HG02943 (cell line): ENCODE data around the gene SIM1.
"Not testable (repeated sequence)": the region's sequence is repeated elsewhere in the genome, so short reads cannot be mapped to it uniquely, and the experiment has no call there.

Experiments used
- ATAC-seq: cut with Tn5 transposase; IDR thresholded peaks from one replicate; pipeline ENCODE4 v1.9.1; 2021; ENCODE audit warnings: mild to moderate bottlenecking, low read depth, moderate library complexity; ENCODE audit not compliant: unreplicated experiment

The SIM1 gene

DNA sequence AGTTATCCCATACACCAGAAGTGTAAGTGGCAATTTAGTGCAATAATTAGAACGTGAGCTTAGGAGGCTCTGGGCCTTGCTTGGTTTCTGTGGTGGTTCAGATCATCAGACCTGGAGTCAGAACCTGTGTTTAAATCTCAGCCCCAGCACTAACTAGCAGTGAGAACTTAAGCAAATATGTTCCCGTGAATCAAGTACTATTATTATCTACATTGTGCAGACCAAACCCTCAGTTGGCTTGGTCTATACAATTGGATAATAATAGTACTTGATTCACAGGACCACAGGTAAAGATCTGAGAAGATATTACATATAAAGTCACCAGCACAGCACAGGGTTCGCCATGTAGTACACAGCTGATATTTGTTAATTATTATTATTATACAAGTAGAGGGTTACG, 93.1 kb downstream of the SIM1 start:
- ATAC-seq, result no peak

DNA sequence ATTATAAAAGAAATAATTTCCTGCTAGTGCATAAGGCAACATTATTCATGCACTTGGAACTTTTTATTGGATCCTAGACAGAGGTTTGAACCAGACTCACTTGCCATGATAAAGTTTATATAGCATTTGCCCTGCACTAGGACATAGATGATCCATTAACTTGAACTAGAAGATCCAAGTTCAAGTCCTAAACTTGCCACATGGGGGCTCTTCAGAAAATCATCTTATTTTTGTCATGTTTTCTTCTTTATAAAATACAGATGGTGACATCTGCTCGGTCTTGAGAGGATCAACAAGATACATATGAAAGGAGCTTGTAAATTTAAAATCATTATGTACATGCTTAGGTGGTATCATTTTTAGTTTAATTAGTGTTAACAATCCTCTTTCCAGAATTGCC, 94.5 kb downstream of the SIM1 start:
- ATAC-seq, result no peak

DNA sequence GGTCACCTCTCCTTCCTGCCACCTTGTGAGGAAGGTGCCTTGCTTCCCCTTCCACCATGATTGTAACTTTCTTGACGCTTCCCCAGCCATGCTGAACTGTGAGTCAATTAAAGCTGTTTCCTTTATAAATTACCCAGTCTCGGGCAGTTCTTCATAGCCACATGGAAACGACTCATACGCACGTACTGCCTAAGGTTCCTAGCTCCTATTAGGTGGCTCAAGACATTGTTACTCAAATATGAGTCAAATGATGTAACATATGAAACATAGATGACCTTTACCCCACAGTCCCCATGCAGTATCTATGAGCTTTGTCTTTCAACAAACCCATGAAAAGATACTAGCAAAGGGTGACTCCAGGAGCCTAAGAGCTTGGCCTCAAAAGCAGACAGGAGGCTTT, 98.3 kb downstream of the SIM1 start:
- ATAC-seq, result no peak

DNA sequence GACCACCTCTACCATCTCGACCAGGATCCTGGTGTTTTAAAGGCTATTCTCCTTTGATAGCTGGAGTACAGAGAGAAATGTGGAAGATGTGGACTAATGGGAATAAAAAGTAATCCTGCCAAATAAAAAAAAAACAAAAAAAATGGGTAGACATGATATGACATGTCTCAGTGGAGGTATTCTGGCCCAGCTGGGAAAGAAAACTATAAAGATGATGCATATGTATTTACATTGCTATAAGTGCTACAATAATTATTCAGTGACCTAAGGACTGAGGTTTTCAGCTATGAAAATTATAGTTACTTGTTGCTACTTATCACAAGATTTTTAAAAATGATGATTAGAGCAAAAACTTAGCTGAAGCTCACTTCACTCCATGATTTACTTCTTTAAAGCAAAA, 101.1 kb downstream of the SIM1 start:
- no peak for ATAC-seq

DNA sequence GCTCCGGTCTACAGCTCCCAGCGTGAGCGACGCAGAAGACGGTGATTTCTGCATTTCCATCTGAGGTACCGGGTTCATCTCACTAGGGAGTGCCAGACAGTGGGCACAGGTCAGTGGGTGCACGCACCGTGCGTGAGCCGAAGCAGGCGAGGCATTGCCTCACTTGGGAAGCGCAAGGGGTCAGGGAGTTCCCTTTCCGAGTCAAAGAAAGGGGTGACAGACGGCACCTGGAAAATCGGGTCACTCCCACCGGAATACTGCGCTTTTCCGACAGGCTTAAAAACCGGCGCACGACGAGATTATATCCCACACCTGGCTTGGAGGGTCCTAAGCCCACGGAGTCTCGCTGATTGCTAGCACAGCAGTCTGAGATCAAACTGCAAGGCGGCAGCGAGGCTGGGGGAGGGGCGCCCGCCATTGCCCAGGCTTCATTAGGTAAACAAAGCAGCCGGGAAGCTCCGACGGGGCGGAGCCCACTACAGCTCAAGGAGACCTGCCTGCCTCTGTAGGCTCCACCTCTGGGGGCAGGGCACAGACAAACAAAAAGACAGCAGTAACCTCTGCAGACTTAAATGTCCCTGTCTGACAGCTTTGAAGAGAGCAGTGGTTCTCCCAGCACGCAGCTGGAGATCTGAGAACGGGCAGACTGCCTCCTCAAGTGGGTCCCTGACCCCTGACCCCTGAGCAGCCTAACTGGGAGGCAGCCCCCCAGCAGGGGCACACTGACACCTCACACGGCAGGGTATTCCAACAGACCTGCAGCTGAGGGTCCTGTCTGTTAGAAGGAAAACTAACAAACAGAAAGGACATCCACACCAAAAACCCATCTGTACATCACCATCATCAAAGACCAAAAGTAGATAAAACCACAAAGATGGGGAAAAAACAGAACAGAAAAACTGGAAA, 109.7 kb downstream of the SIM1 start:
- not testable (repeated sequence) for ATAC-seq

DNA sequence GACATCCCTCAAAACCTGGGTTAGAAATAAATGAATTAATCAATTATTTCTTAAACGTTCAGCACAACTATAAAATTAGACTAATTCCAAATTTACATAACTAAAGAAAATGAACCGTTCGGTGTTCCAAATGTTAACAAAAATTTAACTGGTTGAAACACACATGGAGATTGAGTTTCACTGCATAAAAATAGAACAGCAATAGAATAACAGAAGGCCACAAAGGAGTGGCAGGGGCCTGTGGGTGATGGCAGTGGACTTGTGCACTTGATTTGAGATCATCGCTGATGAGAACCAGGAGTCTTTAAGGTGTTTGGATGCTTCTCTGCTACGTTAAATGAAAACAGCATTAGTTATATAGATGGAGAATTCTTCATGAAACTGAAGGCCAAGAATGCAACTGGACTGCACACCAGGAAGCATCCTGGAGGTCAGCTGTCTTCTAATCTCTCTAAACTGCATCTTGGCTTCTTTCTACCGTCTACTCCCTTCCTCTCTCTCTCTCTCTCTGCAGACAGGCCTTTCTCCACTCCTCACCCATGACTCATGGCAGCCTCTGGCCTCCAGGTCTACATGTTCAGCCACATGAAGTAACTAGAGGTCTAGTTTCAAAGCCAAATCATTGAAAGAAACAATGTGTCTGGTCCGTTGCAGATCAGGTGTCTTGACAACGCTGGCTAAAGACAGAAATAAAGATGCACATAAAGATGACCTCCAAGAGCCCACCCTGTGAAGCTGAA, 111.3 kb downstream of the SIM1 start:
- ATAC-seq, result no peak

DNA sequence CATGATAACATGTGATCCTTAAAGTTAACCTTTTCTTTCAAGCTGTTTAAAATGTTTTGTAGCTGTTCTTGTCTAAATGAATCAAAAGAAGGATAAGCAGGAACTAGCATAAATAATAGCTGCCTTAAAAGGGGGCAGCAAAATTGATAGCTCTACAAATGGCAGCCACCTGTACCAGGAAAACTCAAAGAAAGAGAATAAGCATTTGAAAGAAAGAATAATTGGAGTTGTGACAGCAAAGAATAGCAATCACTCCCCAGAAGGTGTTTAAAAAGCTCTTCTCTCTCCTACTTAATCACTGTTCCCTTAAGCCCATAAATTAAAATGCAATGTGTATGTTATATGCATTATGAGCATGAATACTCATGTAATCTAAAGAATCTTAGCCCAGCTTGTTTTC, 114.6 kb downstream of the SIM1 start:
- no peak for ATAC-seq

DNA sequence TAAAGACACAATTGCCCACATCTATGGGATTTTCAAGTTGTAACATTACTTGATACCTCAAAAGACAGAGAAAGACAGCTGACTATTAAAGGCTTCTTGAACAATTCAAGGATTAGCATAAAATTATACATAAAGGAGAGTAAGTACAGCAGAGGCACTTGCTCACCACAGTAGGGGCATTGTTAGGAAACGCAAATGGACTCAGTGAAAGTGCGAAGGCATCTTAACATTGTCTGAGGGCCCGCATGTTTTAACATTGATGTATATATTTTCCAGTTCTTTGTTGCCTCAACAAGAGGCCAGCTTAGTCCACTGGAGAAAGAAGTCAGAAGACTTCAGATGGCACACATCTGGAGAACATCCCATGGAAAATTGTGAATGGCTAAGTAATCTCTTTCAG, 115.4 kb downstream of the SIM1 start:
- no peak for ATAC-seq

DNA sequence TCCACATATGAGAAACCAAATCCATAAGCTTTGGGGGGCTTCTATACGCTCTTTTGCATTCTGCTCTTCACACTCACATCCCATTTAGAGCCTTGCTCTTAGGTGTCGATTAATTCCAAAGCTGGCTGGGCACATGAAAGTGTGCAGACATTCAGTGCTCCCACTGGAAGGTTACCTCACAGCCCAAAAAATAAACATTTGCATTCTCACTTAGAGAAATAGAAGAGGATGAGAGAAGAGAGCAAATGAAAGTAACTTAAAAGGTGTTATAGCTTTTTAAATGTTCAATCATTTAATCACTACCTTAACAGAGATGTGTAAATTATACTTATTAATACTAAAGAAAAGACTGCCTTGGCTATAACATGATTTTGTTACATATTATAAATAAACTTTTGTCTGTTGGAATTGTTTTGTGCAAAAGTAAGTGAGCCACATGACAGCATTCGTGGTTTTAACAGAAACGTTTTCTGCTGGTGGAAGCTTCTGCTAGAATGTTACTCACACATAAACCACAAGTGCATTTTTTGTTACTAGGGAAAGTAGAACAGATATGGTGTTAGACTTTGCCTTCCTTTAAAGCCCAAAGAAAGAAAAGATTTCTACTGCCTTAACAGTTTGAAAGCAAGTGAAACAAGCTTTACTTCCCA, 116.7 kb downstream of the SIM1 start:
- no peak for ATAC-seq

DNA sequence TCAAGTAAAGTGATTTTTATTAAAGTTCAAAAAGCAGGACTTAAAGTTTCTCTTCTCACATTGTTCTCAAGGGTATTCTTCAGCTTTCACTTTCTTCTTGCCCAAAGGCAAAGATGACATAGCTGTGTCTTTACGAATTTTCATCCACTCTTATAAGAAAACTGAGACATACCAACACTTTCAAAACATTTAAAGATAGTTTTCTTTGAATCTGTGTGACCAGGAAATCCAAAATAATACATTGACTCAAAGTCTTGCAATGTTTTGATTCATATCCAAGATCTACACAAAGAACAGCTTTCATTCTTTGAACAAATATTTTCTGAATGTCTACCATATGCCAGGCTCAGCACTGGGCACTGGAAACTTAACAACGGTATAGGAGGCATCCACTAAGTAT, 117.9 kb downstream of the SIM1 start:
- ATAC-seq, result no peak

DNA sequence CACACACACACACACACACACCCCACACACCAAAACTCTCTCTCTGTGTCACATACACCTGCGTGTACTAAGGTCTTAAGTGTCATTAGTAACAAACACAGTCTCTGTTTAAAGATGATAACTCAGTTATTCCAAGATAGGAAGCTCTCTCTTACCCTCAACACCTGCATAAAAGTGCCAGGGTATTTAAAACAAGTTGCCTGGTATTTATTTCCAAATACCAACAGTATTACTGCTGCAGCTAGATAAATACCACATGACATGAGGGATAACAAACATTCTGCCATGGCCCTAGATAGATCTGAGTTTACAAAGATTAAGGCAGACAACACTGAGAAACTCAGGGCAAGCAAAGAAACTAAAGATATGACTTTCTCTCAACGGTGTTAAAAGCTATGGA, 118.5 kb downstream of the SIM1 start:
- no peak for ATAC-seq

DNA sequence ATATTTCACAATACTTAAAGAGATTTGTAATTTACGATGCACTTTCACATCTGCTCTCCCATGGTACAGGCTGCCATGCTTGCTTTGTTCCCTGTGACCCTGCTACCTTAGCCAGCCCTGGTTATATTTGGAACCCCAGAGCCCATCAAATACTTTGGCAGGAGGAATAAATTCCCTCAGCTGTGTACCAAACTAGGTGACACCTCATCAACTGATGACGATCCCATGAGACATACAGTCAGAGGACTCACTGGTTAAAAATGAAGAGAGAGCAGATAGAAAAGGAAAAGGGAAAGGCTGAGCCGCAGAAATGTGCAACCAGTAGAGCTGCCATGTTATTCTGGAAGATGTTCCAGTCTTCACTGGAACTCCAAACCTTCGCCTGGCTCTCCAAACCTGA, 120.0 kb downstream of the SIM1 start:
- ATAC-seq, result no peak

DNA sequence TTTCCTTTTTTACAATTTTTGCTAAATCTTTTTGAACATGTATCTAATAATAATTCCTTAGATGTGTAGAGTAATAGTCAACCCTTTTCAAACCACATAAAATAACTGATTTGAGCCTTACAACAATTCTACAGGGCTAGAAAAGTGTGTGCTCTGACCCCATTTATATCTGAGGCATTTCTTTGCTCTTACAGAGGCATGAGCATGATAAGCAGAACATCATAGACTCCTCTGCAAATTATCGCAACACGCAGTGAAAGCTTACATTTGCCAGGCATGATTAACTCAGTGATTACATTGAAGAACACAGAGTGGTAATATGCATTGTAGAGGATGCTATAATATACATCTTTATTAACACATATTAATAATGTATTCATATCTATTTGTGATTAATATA, 120.4 kb downstream of the SIM1 start:
- ATAC-seq, result no peak

DNA sequence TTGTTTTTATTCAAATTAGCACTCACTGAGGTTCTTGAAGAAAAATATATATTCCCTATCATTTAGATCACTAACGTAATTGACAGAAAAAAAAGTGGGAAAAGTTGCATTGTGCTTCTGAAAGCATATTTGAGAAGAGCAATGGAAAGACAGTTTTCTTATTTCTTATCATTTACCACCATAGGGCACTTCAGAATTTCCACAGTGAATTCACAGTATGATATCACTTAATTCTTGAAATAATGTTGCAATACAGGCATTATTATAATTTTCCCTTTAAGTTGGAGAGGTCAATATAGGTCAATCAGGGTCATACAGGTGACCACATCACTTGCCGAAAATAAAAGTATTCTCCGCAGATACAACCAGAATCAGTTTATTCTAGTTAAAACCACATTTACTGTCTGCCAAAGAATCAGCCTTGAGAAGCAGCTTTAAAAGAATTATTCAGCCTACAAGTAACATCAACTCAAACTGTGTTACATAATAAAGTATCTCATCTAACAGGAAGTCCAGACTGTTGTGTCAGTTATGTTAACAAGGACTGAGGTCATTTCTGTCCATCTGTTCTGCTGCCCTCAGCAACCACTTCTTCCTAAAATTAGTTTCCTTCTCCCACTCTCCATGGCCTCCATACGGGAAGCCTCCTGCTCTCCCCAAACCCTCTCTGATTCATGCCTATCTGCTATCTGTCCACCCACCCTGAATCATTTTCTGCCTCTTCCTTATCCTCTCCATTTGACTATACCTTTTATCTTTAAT, 121.2 kb downstream of the SIM1 start:
- ATAC-seq, result no peak

DNA sequence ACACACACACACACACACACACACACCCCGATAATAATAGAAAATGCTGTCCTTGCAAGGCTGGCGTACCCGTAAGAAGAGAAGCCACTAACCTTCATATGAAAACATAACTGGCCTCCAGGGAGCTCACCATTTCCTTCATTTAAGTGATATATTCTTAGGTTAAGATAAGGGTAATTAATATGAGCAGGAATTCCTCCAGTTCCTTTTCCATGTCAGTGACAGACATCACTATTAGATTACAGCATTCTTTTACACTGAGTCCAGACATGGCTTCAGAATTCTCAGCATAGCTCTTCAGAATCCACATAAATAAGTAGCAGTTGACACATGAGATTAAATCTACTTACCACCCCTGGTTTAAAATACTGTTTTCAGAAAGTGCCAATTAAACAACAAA, 121.9 kb downstream of the SIM1 start:
- ATAC-seq, result no peak

DNA sequence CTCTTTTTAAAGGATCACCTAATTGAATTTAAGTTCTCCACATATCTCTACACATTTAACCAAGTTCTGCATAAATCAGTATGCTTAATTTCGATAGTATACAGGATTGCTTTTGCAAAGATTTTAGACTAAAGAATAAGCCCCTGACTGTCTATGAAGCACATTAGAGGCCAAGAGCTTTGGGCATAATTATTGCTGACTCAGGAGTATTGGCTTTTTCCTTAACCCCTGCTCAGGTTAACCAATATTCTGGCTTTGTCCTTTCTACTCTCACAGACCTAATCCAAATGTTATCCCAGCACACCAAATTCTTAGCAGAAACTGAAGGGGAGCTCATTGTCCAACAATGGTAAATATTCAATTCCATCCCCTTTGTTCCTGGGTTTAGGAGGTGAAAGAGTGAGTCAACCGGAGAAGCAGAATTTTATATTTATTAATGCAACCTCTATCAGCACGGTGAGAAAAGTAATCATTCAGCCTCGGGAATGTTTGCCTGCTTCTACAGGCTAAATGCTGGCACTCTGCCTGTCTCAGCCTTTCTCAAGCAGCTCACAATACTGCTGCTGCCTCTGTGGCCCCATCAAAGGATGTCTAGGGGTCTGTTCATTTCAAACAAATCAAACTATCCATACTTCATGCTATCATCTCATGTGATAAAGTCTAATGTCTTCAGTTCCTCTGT, 125.0 kb downstream of the SIM1 start:
- ATAC-seq, result no peak

DNA sequence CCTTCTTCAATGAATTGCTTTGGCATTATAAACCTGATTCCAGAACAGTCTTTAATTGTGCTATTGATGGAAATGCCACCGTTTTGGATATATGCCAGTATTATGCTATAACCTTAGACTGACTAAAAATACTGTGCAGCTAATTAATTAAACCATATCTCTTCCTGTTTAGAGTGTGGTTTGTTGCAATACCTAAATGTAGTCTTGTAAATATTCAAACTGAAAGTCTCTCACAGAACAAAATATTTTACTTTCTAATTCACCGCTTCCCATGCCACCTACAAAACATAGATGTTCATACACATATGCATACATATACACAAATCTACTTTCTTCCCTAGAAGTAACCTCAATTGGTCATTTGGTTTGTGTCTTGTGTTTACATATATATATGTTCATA, 126.6 kb downstream of the SIM1 start:
- ATAC-seq, result no peak

DNA sequence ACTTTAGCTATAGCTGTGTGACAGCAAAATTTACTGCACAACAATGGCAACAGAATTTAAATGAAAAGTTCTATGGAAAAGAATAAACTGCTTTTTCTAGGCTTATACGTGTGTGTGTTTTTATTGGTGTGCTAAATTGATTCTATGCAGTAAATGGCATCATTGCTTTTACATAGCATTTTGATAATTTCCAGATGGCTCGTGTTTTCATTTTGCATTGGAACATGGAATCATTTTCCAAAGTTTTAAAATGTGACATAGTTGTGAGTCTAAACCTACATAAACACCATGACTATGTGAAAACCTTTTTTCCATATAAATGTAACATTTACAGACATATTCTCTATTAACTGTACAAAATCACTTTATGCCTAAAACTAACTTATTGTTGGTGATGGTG, 127.8 kb downstream of the SIM1 start:
- ATAC-seq, result no peak

DNA sequence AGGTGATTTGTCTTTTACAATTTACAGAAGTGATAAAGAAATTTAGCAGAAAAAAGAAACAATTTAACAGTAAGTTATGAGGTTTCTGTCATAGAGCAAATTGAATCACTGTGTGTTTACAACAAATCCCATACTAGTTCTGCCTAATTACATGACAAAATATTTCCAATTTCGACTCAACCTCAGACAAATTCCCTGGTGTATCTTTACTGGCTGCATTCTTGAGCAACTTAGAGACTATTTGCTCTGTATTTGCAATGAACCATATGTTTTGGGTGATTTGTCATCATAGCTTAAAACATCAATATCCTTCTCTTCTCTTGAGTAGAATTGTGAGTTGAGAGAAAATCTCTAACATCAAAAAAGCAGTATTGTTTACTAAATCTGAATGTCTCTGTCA, 128.7 kb downstream of the SIM1 start:
- ATAC-seq, result no peak
